OCI-M2 (cell line): Measurements from ENCODE around the gene C1QTNF8.

Experiments
- DNase-seq: peaks from one replicate; lab custom pipeline; 2025; ENCODE audit not compliant: unreplicated experiment; lab: John Stamatoyannopoulos, UW

C1QTNF8 gene

DNA sequence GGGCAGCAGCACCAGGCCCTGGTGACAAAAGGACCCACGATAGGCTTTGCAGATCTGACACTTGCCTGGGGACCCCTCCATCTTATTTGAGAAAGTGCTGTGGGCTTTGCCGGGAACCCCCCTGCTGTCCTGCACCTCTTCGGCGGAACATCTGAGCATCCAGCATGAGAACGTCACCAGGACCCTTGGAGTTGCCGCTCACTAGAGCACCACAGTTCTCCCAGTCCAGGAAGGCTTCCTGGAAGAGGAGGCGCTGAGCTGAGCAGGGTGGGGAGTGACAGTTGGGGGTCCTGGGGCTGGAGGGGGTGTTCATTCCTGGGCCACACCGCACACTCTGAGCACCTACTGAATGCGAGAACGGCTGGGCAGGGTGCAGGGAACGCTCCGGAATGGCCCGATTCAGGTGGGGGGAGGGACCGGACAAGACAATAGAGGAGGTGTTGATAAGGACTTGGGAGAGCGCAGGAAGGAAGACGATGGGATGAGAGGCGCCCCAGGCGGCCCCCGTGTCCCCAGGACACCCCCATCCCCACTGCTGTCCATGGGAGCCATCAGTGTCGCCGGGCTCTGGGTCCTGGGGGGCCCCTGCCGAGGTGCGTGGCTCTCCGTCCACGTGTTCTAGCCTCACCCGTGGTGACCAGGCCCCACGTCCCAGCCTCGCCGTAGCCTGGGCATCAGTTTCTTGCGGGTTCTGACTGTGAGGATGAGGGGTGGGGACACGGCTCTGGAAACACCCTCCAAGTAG, 32.1 kb upstream of the C1QTNF8 start:
- no peak for DNase-seq

DNA sequence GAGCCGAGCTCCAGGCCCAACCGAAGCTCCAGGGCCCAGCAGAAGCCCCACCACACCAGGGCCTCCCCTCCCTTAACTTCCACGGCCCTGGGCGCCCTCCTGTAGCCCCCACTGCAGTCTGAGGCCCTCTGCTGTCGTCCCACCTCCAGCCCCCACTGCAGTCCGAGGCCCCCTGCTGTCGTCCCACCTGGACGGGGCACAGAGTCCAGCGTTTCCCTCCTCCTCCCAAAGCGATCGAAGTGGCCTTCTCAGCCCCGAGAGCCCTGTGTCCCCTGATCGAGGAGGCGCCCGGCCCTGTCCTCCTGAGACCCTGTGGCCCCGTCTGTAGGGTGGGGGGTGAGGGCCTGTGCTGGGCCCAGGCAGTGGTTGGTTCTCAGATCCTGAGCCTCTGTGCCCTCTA, 31.1 kb upstream of the C1QTNF8 start:
- no peak for DNase-seq

DNA sequence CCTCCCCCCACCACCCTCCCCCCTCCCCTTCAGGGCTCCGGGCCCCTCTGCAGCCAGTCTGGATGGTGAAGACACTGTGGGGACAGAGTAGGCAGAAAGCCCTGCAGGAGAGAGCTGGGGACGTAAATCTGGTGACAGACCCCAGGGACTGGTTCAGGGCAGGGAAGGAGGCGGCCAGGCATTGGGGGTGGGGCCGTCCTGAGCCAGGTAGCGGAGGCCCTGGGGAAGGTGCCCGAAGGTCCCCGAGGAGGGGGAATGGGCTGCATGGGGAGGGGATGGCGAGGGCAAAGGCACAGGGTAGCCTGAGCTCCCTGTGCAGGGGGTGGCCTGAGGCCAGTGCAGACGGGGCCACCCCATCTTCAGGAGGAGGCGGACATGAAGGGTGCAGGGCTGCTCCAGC, 30.5 kb upstream of the C1QTNF8 start:
- no peak for DNase-seq

DNA sequence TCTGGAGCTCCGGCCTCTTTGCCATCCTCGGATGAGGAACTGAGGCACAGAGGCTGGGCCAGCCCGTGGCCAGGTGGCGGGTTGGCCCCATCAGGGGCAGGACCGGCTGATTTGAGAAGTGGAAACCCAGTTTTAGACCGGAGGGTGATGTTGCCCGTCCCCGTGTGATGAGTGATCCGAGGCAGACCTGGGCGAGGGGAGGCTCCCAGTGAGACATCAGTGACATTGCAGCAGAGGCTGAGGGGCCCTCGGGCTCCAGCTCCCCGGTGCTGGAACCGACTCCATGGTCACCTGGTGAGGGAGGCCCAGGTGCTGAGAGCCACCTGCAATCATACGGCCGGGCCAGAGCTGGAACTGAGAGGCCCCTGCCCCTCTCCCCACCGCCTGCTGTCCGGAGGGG, 30.0 kb upstream of the C1QTNF8 start:
- DNase-seq: no peak

DNA sequence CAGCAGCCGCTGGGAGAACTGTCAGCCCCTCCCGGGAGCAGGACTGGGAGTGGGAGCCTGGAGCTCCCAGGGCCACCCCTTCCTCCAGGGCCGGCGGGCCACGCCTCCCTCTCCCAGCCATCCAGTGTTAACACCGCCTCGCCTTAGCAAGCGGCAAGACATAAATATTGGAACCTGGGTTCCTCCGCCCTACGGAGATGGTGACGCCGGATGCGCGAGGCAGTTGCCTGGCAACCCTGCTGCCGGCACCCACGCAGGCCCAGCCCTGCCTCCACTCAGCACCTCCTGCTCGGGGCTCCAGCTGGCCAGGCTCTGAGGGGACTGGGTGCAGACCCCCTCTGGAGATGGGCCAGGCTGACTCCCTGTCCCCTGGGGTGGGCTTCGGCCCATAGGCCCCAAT, 29.4 kb upstream of the C1QTNF8 start:
- no peak for DNase-seq

DNA sequence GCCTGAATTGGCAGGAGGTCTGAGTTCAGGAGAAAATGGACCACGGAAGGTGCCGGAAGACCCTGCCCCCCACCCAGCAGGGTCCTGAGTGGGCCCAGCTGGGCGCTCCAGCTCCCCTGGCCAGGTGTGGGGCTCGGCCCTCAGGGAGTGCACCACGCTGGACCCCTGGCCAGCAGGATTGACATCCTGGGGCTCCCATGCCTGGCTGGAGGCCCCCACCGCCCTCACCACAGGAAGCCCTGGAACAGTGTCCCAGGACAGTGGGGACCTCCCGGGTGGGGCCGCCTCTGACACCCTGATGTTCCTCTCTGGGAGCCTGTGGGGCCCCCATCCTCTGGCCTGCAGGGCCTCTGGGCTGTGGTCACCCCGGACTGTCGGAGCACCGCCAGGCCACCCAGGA, 28.8 kb upstream of the C1QTNF8 start:
- DNase-seq: no peak

DNA sequence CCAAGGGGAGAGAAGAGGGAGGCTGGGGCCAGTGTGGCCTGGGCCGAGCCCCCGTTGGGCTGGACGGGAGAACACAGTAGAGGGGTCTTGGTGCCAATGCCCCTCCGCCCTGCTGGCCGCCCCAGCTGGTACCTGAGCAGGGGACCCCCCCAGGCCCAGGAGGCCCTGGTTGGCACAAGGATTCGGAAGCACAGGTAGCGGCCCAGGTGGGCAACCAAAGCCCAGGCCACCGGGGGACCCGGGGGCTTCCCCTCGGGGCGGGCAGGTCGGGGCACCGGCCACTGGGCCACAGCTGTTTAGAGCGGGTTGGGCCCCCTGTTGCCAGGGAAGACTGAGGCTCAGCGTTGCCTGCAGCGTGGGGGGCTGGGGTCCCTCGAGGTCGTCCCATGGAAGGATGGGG, 28.2 kb upstream of the C1QTNF8 start:
- no peak for DNase-seq

DNA sequence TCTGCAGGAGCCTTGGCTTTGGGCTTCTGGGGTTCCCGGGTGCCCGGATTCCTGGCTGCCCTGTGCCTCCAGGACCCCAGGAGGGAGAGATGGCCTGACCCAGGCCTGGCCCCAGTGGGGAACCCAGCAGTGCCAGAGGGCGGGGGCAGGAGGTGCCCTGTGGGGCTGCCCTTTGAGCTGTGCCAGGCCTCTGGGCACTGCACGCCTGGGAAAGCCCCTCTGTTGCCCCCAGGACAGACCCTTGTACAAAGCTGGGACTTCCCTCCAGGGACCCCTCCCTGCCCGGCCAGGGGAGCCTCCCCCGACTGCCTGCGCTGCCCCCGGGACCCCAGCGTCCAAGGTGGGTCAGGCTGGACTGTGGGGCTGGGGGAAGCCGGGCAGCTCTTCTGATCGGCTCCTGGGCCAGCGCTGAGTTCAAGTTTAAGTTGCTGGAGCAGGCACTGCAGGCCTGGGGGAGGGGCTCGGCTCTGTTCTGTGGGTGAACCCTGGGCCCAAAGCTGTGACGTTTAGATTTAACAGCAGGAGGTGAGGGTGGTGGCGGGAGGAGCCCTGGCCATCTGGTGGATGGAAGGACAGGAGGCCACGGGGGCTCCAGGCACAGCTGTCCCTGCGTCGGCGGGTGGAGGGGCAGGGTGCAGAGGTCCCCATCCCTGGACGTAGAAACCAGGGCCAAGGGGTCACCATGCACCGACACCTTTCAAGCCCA, 27.6 kb upstream of the C1QTNF8 start:
- DNase-seq: no peak

DNA sequence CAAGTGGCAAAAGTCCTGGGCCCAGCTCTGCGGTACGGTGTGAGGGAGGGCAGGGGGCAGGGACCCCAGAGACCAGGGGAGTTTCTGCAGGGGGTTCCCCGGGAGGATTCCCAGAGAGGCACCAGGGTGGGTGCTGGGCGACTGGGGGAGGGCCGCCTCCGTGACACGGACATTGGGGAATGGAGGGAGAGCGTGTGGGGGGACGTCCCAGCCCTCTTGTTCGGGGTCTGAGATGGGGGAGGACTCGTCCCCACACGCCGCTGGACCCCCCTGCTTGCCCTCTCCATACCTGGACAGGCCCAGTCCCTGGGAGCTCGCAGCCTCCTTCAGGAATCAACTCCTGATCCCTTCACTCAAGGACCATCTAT, 26.3 kb upstream of the C1QTNF8 start:
- no peak for DNase-seq

DNA sequence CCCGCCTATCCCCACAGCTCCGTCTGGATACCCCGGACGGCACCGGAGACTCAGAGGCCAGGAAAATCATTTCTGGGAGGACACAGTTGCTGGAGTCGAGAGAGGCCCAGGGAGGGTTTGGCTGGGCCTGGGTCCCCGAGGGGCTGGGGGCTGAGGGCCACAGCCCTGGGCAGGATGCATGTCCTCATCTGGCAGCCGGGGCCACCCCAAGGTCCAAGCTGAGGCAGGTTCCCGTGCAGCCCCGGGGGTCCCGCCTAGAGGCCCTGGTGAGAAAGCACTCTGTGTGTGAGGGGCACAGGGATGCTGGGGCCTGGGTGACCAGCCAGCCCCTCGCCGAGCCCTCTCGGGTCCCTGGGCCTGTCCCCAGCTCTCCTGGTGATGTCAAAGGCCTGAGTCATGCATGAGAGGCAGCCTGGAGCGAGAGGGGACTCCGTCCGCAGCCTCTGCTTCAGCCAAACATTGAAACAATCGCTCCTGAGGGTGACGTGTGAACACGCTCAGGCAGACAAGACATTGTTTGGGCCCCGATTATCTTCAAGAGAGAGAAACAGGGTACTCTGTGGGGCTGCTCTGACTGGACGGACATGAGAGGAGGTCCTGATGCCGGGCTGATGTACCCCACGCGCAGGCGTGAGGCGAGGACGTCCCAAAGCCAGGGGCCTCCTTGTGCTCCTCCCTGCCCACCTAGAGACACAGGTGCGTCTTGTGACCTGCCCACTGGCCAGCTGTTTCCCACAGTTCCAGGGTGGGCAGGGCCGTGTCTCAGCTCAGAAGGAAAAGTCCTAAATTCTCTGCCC, 25.8 kb upstream of the C1QTNF8 start:
- DNase-seq: no peak

DNA sequence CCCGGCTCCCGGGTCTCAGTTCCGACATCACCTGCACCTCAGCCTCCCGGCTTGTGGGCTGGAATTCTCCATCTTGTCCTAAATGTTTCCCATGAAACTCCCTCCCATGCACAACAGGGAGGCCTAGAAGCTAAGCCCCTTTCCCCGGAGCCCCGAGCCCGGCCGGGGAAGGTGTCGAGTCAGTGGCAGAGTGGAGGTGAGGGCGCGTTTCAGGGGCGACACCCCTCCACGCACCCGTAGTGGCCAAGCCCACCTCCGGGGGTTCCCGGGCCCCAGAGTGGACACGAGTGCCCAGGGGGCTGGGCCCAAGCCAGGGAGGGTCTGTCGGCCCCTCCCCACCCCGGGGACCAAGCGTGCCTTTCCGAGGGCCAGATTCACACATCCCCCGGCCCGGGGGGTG, 25.0 kb upstream of the C1QTNF8 start:
- no peak for DNase-seq

DNA sequence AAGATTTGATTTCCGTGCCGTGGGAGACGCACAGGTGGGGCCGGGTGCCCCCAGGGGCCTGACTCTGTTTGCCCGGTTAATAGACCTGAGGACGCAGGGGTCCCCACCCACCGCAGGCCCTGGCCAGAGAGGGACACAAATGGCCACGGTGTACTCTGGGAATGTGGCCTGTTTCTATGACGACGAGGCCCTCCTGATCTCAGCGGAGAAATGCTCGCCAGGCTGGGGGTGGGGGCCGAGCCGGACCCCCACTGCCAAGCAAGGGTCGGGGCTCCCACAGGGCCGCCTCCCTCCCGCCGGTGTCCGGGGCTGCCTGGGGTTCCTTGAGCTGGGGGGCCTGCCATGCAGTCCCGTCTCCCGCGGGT, 24.5 kb upstream of the C1QTNF8 start:
- DNase-seq: no peak

DNA sequence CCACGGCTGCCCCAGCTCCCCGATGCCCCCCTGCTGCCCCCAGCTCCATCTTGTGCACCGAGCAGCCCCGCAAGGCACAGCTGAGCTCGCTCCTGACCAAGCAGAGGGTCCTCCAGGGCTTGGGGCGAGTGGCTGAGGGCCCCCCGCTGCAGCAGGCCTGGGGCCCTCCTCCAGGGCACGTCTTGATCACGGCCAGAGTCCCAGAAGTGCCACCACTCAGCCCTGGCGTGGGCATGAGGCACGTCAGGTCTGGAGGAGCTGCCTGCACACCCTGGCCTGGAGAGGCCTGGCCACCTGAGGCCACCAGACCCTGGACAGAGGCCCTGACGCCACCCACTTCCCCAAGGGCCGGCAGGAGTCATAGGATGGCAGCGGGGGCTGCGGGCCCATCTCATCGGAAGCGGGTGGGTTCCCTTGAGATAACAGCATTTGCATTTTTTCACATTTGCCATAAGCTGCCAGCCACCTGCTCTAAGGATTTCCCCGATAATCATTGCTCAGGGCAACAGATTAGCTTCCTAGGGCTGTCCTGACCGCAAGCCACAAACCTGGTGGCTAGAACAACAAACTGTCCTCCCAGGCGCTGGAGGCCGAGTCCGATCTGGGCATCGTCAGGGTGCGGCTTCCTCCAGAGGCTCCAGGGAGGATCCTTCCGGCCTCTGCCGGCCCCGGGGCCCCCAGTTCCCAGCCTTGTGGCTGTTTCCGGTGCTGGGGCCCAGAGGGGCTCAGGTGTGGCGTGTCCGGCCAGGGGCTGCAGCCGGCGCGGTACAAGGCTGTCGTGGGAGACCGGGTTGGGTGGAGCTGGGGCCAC, 23.9 kb upstream of the C1QTNF8 start:
- no peak for DNase-seq

DNA sequence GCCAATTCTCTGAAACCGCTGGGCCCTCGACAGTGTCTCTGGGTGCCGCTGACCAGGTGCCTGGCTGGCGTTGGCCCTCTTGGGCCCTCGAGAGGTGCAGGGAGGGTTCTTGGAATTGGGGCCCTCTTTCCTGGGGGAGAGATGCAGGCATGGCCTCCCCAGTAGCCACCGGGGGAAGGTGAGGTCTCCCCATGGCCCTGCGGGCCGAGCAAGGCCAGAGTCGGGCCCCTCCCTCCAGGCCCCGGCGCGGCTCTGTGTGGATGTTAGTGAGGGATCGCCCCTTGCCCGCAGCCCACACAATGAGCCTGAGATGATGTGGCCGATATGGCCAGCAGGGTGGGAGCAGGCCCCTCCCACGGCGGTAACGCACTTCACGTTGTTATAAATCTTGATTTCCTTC, 23.1 kb upstream of the C1QTNF8 start:
- DNase-seq: no peak

DNA sequence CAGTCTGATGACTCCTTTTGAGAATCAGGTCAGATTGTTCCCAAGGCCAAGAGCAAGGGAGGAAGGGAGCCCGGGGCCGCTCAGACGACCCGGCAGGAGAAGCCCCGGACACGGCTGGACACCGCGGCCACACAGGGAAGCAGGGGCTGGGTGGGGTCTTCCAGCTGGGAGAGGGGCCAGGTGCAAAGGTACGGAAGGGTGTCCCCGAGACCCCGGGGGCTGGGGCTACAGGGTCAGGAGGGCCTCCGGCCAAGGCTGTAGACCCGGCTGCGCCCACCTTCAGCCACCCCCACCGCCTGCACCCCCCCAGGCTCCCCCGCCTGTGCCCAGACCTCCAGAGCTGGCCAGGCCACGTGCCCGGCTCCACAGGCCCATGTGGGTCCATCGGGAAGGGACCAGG, 21.9 kb upstream of the C1QTNF8 start:
- DNase-seq: no peak

DNA sequence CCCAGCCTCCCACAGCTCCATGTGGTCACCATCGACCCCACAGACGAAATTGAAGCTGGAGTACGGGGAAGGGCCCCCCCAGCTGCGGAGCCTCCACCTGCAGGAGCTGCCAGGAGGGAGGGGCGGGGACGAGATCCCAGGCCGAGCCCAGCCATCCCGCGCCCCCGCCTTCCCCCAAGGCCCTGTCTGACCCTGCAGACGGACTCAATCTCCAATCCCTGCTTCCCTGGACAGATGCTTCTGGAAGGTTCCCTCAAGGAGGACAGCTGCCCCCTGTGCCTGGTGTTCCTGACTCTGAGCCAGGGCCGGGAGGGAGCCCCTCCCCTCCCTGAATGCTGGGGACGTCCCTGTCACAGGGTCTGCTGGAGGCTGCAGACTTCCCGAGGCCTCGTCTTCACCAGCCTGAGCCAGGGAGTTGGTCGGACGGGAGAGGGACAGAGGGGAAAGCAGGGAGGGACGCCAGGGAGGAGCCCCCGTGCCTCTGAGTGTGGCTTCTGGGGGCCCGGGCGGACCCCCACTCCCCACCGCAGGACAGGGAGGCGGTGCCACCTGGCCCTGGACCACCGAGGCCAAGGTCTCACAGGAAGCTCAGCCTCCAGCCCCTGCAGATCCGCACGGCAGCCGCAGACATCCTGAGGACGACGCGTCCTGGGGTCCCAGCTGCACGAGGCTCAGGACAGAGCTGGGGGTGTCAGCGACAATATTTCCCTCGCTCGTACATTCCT, 21.3 kb upstream of the C1QTNF8 start:
- no peak for DNase-seq

DNA sequence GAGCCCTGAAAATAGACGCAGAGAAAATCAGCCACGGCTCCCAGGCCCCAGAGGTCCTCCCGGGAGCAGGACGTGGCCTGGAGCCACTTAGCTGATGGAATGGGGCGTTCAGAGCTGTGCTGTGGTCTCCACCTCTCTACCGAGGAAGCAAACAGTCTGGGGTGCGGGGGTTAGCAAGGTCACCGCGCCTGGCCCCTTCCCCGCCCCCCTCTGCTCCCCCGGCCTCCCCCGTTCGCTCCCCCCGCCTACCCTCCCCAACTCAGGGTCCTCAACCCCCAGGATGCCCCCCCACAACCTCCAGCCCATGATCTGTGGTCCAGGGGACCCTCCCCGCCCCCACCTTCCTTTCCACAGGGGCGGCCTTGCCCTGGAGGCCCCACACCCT, 20.6 kb upstream of the C1QTNF8 start:
- DNase-seq: no peak

DNA sequence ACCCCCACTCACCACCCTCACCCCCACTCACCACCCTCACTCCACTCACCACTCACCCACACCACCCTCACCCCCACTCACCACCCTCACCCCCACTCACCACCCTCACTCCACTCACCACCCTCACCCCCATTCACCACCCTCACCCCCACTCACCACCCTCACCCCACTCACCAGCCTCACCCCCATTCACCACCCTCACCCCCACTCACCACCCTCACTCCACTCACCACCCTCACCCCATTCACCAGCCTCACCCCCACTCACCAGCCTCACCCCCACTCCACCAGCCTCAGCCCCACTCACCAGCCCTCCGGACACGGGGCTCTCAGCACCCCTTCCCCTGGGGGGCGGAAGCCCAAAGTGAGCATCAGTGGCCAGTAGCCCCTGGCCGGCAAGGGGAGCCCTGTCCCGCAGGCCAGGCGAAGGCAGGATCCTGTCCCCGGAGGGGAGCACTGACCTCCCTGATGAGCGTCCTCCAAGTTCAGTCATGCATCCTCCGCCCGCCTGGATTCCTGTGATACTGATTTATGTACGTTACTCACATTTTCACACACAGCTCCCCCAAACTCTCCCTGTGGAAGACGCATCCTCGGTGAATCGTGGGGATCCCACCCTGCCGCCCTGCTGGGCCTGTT, 18.0 kb upstream of the C1QTNF8 start:
- no peak for DNase-seq

DNA sequence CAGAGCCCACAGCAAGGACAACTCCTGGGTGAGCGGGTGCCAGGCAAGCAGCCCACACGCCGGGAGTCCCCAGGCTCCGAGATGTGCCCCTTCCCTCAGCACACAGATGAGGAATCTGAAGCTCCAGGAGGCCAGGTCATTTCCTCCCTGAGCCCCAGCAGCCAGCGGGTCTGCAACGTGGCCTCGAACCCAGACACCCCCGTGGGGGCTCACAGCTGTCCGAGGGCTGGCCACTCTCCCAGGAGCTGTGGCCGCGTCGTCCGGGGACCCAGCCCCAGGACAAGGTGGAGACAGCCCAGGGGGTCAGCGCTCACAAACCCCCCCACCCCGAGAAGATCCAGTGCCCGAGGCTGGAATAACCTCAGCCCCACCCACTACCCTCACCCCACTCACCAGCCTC, 17.4 kb upstream of the C1QTNF8 start:
- no peak for DNase-seq

DNA sequence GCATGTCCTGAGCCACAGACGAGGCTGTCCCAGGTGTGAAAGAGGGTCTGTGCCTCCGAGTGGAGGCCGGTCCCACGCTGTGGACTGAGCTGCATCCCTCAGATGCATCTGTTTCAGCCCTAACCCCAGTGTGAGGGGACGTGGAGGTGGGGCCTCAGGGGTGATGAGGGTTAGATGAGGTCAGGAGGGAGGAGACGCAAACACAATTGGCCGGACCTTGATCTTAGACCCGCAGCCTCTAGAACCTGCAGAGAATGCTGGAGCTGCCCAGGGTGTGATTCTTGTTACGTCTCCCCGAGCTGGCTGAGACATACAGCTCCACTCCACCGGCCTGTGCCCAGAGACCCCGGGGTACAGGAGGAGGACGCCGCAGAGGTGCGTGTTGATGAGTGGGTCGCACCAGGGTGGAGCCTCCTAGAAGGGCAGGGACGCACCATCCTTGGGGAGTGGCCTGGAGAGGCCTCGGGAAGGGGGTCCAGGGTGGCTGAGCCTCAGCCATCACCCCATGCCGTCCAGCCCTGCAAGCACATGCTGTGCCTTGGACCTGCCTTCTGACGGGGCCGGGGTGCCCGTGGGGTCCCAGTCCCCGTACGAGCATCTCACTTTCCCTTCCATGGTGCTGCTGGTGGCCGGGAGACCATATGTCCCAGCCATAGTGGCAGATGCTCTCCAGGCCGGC, 16.6 kb upstream of the C1QTNF8 start:
- DNase-seq: no peak
